NB4 (cell line): Measurements from ENCODE around the gene CDH23.

Experiments used
- MYC ChIP-seq: IDR thresholded peaks from 2 replicates; pipeline ENCODE4 v1.6.1; 2011; ENCODE audit warnings: low read depth, low read length
- POLR2A ChIP-seq: IDR thresholded peaks from 2 replicates; pipeline ENCODE4 v1.6.1; 2011; ENCODE audit warnings: mild to moderate bottlenecking; ENCODE audit not compliant: insufficient read length; ENCODE audit errors: extremely low read depth
- TF ChIP-seq, protein P1 (sequence below): IDR thresholded peaks from one replicate; pipeline ENCODE4 v1.5.1; 2012; ENCODE audit warnings: low read depth, low read length
- TF ChIP-seq, protein P2 (sequence below): IDR thresholded peaks from 2 replicates; pipeline ENCODE4 v1.6.1; 2011; ENCODE audit warnings: low read depth, low read length

DNA sequence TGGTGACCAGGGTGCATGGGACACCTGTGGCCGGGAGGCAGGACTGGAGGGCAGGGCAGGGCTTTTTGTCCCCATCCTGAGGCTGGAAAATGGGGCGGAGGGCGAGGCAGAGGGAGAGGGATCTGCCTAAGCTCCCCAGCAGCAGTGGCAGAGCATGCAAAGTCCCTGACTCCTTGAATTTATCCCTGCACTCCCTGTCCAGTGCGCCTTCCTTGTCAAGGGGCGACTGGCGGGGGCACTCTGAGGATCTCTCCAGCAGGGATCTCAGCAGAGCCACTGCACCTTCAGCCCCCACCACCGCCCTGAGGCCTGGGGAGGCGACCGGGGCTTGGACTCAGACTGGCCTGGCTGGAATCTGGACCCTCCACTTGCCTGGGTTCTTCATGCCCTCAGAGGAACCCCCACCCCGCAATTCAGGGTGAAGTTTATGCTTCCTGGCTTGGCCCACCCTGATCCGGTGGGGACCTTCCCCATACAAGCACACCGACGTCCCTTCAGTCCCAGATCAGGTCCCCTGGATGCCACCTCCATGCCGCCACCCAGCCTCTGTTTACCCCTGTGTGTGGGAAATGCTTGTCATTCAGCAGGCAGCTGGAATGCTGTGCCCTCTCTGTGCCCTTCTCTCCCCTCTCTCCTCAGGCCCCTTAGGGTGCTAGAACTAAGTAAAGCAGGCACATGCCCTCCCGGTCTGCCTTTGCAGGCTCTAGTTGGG, 46.3 kb downstream of the CDH23 start:
- TF ChIP-seq, protein P1, sequence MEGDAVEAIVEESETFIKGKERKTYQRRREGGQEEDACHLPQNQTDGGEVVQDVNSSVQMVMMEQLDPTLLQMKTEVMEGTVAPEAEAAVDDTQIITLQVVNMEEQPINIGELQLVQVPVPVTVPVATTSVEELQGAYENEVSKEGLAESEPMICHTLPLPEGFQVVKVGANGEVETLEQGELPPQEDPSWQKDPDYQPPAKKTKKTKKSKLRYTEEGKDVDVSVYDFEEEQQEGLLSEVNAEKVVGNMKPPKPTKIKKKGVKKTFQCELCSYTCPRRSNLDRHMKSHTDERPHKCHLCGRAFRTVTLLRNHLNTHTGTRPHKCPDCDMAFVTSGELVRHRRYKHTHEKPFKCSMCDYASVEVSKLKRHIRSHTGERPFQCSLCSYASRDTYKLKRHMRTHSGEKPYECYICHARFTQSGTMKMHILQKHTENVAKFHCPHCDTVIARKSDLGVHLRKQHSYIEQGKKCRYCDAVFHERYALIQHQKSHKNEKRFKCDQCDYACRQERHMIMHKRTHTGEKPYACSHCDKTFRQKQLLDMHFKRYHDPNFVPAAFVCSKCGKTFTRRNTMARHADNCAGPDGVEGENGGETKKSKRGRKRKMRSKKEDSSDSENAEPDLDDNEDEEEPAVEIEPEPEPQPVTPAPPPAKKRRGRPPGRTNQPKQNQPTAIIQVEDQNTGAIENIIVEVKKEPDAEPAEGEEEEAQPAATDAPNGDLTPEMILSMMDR = no peak
- TF ChIP-seq POLR2A = no peak
- no peak for TF ChIP-seq MYC
- TF ChIP-seq, protein P2, sequence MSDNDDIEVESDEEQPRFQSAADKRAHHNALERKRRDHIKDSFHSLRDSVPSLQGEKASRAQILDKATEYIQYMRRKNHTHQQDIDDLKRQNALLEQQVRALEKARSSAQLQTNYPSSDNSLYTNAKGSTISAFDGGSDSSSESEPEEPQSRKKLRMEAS = no peak
